Astrocyte (in vitro differentiated cells and primary cell): ENCODE data around the gene LST1.

ENCODE experiments used
- EZH2 ChIP-seq: IDR thresholded peaks from 2 replicates; pipeline ENCODE4 v1.6.1; 2012; ENCODE audit warnings: mild to moderate bottlenecking, low read length, inconsistent platforms; ENCODE audit not compliant: insufficient read depth
- TF ChIP-seq, protein P1 (sequence below): IDR thresholded peaks from 2 replicates; pipeline ENCODE4 v1.5.1; 2011; ENCODE audit warnings: low read depth, mild to moderate bottlenecking, inconsistent platforms, low read length, moderate library complexity; ENCODE audit not compliant: insufficient read depth

DNA sequence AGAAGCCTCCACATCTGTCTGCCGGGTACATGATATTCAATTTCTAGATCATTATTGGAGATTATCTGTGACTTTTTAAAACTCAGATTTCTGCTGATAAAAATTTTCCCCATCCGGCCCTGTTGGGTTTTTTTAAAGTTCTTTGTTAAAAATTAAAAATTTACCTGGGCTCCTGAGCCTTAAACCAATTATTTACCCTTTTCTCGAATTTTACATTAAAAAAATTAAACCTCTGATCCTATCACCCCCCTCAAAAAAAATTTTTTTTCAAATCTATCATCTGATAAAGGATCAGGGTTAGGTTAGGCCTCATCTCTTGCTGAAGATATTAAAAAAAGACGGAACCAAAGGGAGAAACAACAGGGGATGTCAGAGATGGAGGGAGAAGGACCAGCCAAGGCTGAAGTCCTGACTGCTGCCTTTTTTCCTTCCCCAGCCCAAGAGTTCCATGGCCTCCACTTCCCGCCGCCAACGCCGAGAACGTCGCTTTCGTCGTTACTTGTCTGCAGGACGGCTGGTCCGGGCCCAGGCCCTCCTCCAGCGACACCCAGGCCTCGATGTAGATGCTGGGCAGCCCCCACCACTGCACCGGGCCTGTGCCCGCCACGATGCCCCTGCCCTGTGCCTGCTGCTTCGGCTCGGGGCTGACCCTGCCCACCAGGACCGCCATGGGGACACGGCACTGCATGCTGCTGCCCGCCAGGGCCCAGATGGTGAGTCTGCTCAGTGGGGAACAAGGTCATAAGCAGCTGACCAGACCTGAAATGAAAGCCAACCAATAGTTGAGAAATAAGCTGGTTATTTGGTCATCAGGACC lies 38.1 kb upstream of the LST1 start:
- TF ChIP-seq EZH2: no peak
- TF ChIP-seq, protein P1, sequence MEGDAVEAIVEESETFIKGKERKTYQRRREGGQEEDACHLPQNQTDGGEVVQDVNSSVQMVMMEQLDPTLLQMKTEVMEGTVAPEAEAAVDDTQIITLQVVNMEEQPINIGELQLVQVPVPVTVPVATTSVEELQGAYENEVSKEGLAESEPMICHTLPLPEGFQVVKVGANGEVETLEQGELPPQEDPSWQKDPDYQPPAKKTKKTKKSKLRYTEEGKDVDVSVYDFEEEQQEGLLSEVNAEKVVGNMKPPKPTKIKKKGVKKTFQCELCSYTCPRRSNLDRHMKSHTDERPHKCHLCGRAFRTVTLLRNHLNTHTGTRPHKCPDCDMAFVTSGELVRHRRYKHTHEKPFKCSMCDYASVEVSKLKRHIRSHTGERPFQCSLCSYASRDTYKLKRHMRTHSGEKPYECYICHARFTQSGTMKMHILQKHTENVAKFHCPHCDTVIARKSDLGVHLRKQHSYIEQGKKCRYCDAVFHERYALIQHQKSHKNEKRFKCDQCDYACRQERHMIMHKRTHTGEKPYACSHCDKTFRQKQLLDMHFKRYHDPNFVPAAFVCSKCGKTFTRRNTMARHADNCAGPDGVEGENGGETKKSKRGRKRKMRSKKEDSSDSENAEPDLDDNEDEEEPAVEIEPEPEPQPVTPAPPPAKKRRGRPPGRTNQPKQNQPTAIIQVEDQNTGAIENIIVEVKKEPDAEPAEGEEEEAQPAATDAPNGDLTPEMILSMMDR: no peak
